Measurements from ENCODE around the gene SALL4. TPM values are rescaled to one million over a fixed set of nuclear protein-coding genes. Genes with fewer than 3 reads are reported as not detected.

SALL4 gene
- total RNA-seq, 2 experiments from 2014 or later: 0.05 to 0.08 TPM

GRCh38 chr20:51775241-51775640 lies 27.1 kb downstream of the SALL4 start:
- no peak for ATAC-seq (ENCODE audit: poor library complexity)
- H3K27ac Mint-ChIP-seq: no peak overlapping the region
- no peaks in the 10 kb centered on the region for H3K4me1 ChIP-seq (ENCODE audit: insufficient read depth, low read length)
- H3K9me3 Mint-ChIP-seq: peaks cover 3% of the 10 kb centered on the region
- no peak for TF ChIP-seq CTCF (IDR thresholded peaks at IDR 0.05)
- H3K9me3 ChIP-seq (ENCODE audit: control insufficient read depth in 1 of 2, insufficient read depth in 1 of 2, low read length in 2 of 2): peaks cover 0 to 7% of the 10 kb centered on the region in 2 experiments
- H3K36me3 ChIP-seq (ENCODE audit: insufficient read depth, low read length): no peaks in the 10 kb centered on the region
- H3K4me3 ChIP-seq (ENCODE audit: low read length): no peak overlapping the region
- intact Hi-C loops (cut with DNase I, micrococcal nuclease): no loop called here
- H3K4me1 Mint-ChIP-seq (ENCODE audit: low read depth): no peaks in the 10 kb centered on the region
- no peak overlapping the region for H3K27ac ChIP-seq (ENCODE audit: low read depth in 1 of 2, low read length in 2 of 2)
- H3K36me3 Mint-ChIP-seq (ENCODE audit: low read depth): no peaks in the 10 kb centered on the region
- ChIA-PET CTCF (no interaction called here), POLR2A (no interaction called here)
- DNase-seq: no peak
- peaks cover 14% of the 10 kb centered on the region for H3K27me3 Mint-ChIP-seq
- H3K27me3 ChIP-seq (ENCODE audit: control insufficient read depth in 1 of 2, insufficient read depth in 2 of 2, low read length in 2 of 2): peaks cover 4 to 9% of the 10 kb centered on the region in 2 experiments
- H3K4me3 Mint-ChIP-seq: no peak overlapping the region

GRCh38 chr20:51772236-51772635 lies 30.1 kb downstream of the SALL4 start:
- H3K36me3 Mint-ChIP-seq (ENCODE audit: low read depth): no peaks in the 10 kb centered on the region

GRCh38 chr20:51769976-51770615 lies 32.2 kb downstream of the SALL4 start:
- Mint-ChIP-seq H3K27ac (no peak overlapping the region), H3K36me3 (ENCODE audit: low read depth) (no peaks in the 10 kb centered on the region), H3K9me3 (no peaks in the 10 kb centered on the region), H3K4me1 (ENCODE audit: low read depth) (peaks cover 12% of the 10 kb centered on the region), H3K4me3 (peak overlapping the region; percentile 11), H3K27me3 (peaks cover 39% of the 10 kb centered on the region)
- ATAC-seq (ENCODE audit: poor library complexity): no peak
- Histone ChIP-seq H3K27ac (ENCODE audit: low read depth in 1 of 2, low read length in 2 of 2) (no peak overlapping the region), H3K27me3 (ENCODE audit: control insufficient read depth in 1 of 2, insufficient read depth in 2 of 2, low read length in 2 of 2) (peaks cover 20 to 29% of the 10 kb centered on the region in 2 experiments), H3K36me3 (ENCODE audit: insufficient read depth, low read length) (no peaks in the 10 kb centered on the region), H3K4me3 (ENCODE audit: low read length) (no peak overlapping the region), H3K4me1 (ENCODE audit: insufficient read depth, low read length) (peaks cover 10% of the 10 kb centered on the region), H3K9me3 (ENCODE audit: control insufficient read depth in 1 of 2, insufficient read depth in 1 of 2, low read length in 2 of 2) (peaks cover 0 to 5% of the 10 kb centered on the region in 2 experiments)
- POLR2A ChIA-PET: no interaction called here
- intact Hi-C loops (cut with DNase I, micrococcal nuclease): no loop called here
- CTCF ChIA-PET: no interaction called here
- TF ChIP-seq CTCF (IDR thresholded peaks at IDR 0.05): no peak
- DNase-seq: no peak

More at GRCh38 chr20:51772236-51772635, 30.1 kb downstream of the SALL4 start:
- no peak for TF ChIP-seq CTCF (IDR thresholded peaks at IDR 0.05)
- peaks cover 32% of the 10 kb centered on the region for H3K27me3 Mint-ChIP-seq
- H3K4me3 Mint-ChIP-seq: no peak overlapping the region
- Histone ChIP-seq H3K27ac (ENCODE audit: low read depth in 1 of 2, low read length in 2 of 2) (no peak overlapping the region), H3K4me1 (ENCODE audit: insufficient read depth, low read length) (peaks cover 7% of the 10 kb centered on the region), H3K27me3 (ENCODE audit: control insufficient read depth in 1 of 2, insufficient read depth in 2 of 2, low read length in 2 of 2) (peaks cover 23 to 25% of the 10 kb centered on the region in 2 experiments), H3K36me3 (ENCODE audit: insufficient read depth, low read length) (no peaks in the 10 kb centered on the region), H3K9me3 (ENCODE audit: control insufficient read depth in 1 of 2, insufficient read depth in 1 of 2, low read length in 2 of 2) (peaks cover 0 to 5% of the 10 kb centered on the region in 2 experiments), H3K4me3 (ENCODE audit: low read length) (no peak overlapping the region)
- no peak for ATAC-seq (ENCODE audit: poor library complexity)
- intact Hi-C loops (cut with DNase I, micrococcal nuclease): no loop called here
- DNase-seq: no peak
- ChIA-PET CTCF (no interaction called here), POLR2A (no interaction called here)
- H3K4me1 Mint-ChIP-seq (ENCODE audit: low read depth): peaks cover 9% of the 10 kb centered on the region
- H3K27ac Mint-ChIP-seq: no peak overlapping the region
- no peaks in the 10 kb centered on the region for H3K9me3 Mint-ChIP-seq

Data from CD4-positive, alpha-beta T cell (primary cell).